ENCODE data around the gene PLOD2. TPM values are rescaled to one million over a fixed set of nuclear protein-coding genes. Genes with fewer than 3 reads are reported as not detected.

PLOD2 gene
- total and polyA plus RNA-seq, 2 of the 4 experiments (the other 2 are of a cell fraction): 84.0 to 117 TPM

DNA sequence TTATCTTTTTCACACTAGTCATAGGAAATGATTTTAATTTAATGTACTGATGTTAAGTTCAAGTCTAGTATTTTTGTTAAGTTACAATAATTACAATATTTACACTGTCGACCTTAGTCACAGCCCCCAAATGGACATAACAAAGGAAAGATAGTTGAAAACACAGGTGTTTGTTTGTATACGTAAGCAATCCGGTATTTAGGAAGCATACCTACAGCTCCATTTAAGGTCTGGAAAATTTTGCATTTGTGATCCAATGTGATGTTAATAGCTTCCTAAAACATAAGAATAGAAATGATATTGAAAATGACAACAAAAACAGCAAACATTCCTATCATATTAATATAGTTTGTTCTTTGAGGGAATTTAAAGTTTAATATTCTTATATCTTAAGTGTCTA lies 56.9 kb downstream of the PLOD2 start:
- dilution Hi-C loops (cut with HindIII; ENCODE audit: low sequenced_read_pairs, unreplicated experiment) (no loop called here), in situ Hi-C loops (cut with MboI; ENCODE audit: low sequenced_read_pairs) (no loop called here), intact Hi-C loops (cut with micrococcal nuclease) (no loop called here)
- Histone ChIP-seq H4K8ac (ENCODE audit: low read depth in 2 of 2, low read length in 2 of 2) (no peak overlapping the region), H3K18ac (ENCODE audit: low read depth, low read length) (no peak overlapping the region), H2BK20ac (ENCODE audit: low read depth, low read length) (no peak overlapping the region), H2BK120ac (ENCODE audit: low read depth, low read length) (no peak overlapping the region), H3K9me3 (ENCODE audit: control insufficient read depth, insufficient read depth, low read length) (no peaks in the 10 kb centered on the region), H2BK5ac (ENCODE audit: low read depth, low read length, poor library complexity, severe bottlenecking) (no peak overlapping the region), H2AFZ (replicated peaks; ENCODE audit: low read length, poor library complexity) (no peak overlapping the region), H3K36me3 (ENCODE audit: control insufficient read depth, insufficient read depth, low read length) (peaks cover 14% of the 10 kb centered on the region), H4K91ac (ENCODE audit: insufficient read depth, low read depth, low read length) (no peak overlapping the region), H3K79me1 (ENCODE audit: low read depth in 1 of 2, low read length in 2 of 2) (peaks cover 4 to 22% of the 10 kb centered on the region in 2 experiments), H3K14ac (replicated peaks; ENCODE audit: low read depth, low read length) (no peak overlapping the region), H4K5ac (ENCODE audit: low read depth, low read length) (no peak overlapping the region), H3K9ac (ENCODE audit: low read depth, low read length) (no peak overlapping the region), H3K23ac (ENCODE audit: low read depth, low read length) (no peak overlapping the region), H3K4me3 (ENCODE audit: insufficient read depth, low read depth, low read length) (no peak overlapping the region), H2AK9ac (replicated peaks; ENCODE audit: low read depth, low read length, poor library complexity) (no peak overlapping the region), H3K56ac (ENCODE audit: extremely low read depth, insufficient read depth, low read length) (no peak overlapping the region), H3K4me1 (ENCODE audit: control insufficient read depth, insufficient read depth, low read length) (no peaks in the 10 kb centered on the region), H3K27me3 (ENCODE audit: control insufficient read depth, insufficient read depth, low read length) (no peaks in the 10 kb centered on the region), H3K4ac (ENCODE audit: low read depth, low read length) (no peak overlapping the region), H3K9me1 (ENCODE audit: insufficient read depth, low read length) (no peaks in the 10 kb centered on the region), H2BK15ac (ENCODE audit: low read depth, low read length) (no peak overlapping the region), H4K20me1 (ENCODE audit: insufficient read depth, low read length) (no peaks in the 10 kb centered on the region), H2AK5ac (ENCODE audit: low read depth, low read length) (no peak overlapping the region), H3K27ac (ENCODE audit: insufficient read depth, low read length) (no peak overlapping the region), H3K4me2 (ENCODE audit: low read depth, low read length) (no peak overlapping the region)
- TF ChIP-seq RAD21 (IDR thresholded peaks at IDR 0.05; ENCODE audit: low read length): no peak
- TF ChIP-seq RCOR1 (IDR thresholded peaks at IDR 0.05; ENCODE audit: insufficient replicate concordance, low read length): no peak
- TF ChIP-seq SMC3 (IDR thresholded peaks at IDR 0.05; ENCODE audit: low read depth, low read length): no peak
- TF ChIP-seq CTCF (conservative IDR thresholded peaks at IDR 0.05; ENCODE audit: low read depth, low read length): no peak
- no peak for TF ChIP-seq CHD1 (IDR thresholded peaks at IDR 0.05; ENCODE audit: low read depth, low read length)
- no peak for TF ChIP-seq MAZ (IDR thresholded peaks at IDR 0.05; ENCODE audit: borderline replicate concordance, low read depth, low read length)
- no peak for TF ChIP-seq CEBPB (IDR thresholded peaks at IDR 0.05; ENCODE audit: low read depth, low read length)
- TF ChIP-seq ELK1 (IDR thresholded peaks at IDR 0.05; ENCODE audit: borderline replicate concordance, low read depth, low read length): no peak
- no peak for TF ChIP-seq POLR2A (IDR thresholded peaks at IDR 0.05; ENCODE audit: low read depth, low read length)
- TF ChIP-seq USF2 (IDR thresholded peaks at IDR 0.05; ENCODE audit: low read depth, low read length): no peak
- ATAC-seq (ENCODE audit: low read depth): no peak
- CTCF ChIA-PET: interaction anchor here (1.1 to 1.2 kb wide), 2 partner anchors 12 to 63 kb away, joined by 4 to 5 read pairs; no protein-coding TSS in a partner anchor
- no TSS peak for BruUV-seq (replicated peaks)
- POLR2A ChIA-PET (ENCODE audit: unreplicated experiment): no interaction called here
- DNase-seq: no peak
- WGBS, 2 experiments (ENCODE audit: extremely low coverage in 2 of 2, insufficient read length in 1 of 2): no CpG with 5 or more reads among the region's 3 CpGs

Data from IMR-90 (cell line).